Liver (tissue), 3 donors: Measurements from ENCODE around the gene SMOC2.

Source experiments
- ATF3 ChIP-seq: IDR thresholded peaks from 2 replicates; pipeline ENCODE4 v1.6.1; 2016; ENCODE audit warnings: antibody characterized with exemption
- CTCF ChIP-seq: fragments of 150-350 bp; IDR thresholded peaks from 2 replicates; pipeline ENCODE4 v1.5.1; 2017; ENCODE audit warnings: improper control_type of control experiment, low read depth, low read length; ENCODE audit not compliant: missing input control
- EGR1 ChIP-seq, 2 donors: IDR thresholded peaks; 2 replicates each; pipeline ENCODE4 v1.6.1; 2016 to 2018; ENCODE audit warnings: antibody characterized with exemption in 2 of 2, low read depth in 2 of 2
- FOXA1 ChIP-seq: IDR thresholded peaks from 2 replicates; pipeline ENCODE4 v1.6.1; 2016; ENCODE audit warnings: antibody characterized with exemption
- GABPA ChIP-seq, 2 donors: IDR thresholded peaks in 1 of 2; conservative IDR thresholded peaks in 1 of 2; 2 replicates each; pipeline ENCODE4 v1.6.1; 2016; ENCODE audit warnings: antibody characterized with exemption in 2 of 2, mild to moderate bottlenecking in 1 of 2, moderate library complexity in 1 of 2
- HNF4G ChIP-seq: IDR thresholded peaks from 2 replicates; pipeline ENCODE4 v1.6.1; 2016; ENCODE audit warnings: antibody characterized with exemption
- JUND ChIP-seq, 2 donors: IDR thresholded peaks; 2 replicates each; pipeline ENCODE4 v1.6.1; 2016; ENCODE audit warnings: antibody characterized with exemption in 2 of 2
- MAX ChIP-seq: IDR thresholded peaks from 2 replicates; pipeline ENCODE4 v1.6.1; 2016; ENCODE audit warnings: antibody characterized with exemption
- RAD21 ChIP-seq, 2 donors: IDR thresholded peaks; 2 replicates each; pipeline ENCODE4 v1.6.1; 2016; ENCODE audit warnings: antibody characterized with exemption in 2 of 2, mild to moderate bottlenecking in 2 of 2
- REST ChIP-seq: IDR thresholded peaks from 2 replicates; pipeline ENCODE4 v1.6.1; 2016; ENCODE audit warnings: antibody characterized with exemption, mild to moderate bottlenecking
- SP1 ChIP-seq: IDR thresholded peaks from 2 replicates; pipeline ENCODE4 v1.6.1; 2018; ENCODE audit warnings: antibody characterized with exemption, mild to moderate bottlenecking
- TAF1 ChIP-seq: conservative IDR thresholded peaks from 2 replicates; pipeline ENCODE4 v1.6.1; 2016; ENCODE audit warnings: antibody characterized with exemption, mild to moderate bottlenecking
- YY1 ChIP-seq: IDR thresholded peaks from 2 replicates; pipeline ENCODE4 v1.6.1; 2016; ENCODE audit warnings: antibody characterized with exemption, mild to moderate bottlenecking
- ZBTB33 ChIP-seq: IDR thresholded peaks from 2 replicates; pipeline ENCODE4 v1.6.1; 2016; ENCODE audit warnings: antibody characterized with exemption
- donor health status: healthy.
- donor health status: healthy.

- TF ChIP-seq CTCF, result no peak
- no peak for TF ChIP-seq SP1
- TF ChIP-seq GABPA (IDR thresholded peaks at IDR 0.05 in 1 of 2, conservative IDR thresholded peaks at IDR 0.05 in 1 of 2), result no peak
- no peak for TF ChIP-seq YY1
- no peak for TF ChIP-seq ZBTB33
- TF ChIP-seq REST, result no peak
- TF ChIP-seq TAF1, result no peak
- no peak for TF ChIP-seq ATF3
- TF ChIP-seq HNF4G, result no peak
- TF ChIP-seq FOXA1, result no peak
- TF ChIP-seq EGR1 (IDR thresholded peaks at IDR 0.05; ENCODE audit: low read depth in 2 of 2), result no peak
- TF ChIP-seq MAX, result no peak
- no peak for TF ChIP-seq JUND (IDR thresholded peaks at IDR 0.05)
- TF ChIP-seq RAD21 (IDR thresholded peaks at IDR 0.05), result no peak
These were observed 26.5 kb upstream of the SMOC2 start for GRCh38 chr6:168414336-168415097.
